ENCODE results near the gene ETNK1. TPM values are rescaled to one million over a fixed set of nuclear protein-coding genes. Genes with fewer than 3 reads are reported as not detected.

The ETNK1 gene
- polyA plus RNA-seq, 5 donors, result 39.6 to 76.8 (median 67.8) TPM

DNA sequence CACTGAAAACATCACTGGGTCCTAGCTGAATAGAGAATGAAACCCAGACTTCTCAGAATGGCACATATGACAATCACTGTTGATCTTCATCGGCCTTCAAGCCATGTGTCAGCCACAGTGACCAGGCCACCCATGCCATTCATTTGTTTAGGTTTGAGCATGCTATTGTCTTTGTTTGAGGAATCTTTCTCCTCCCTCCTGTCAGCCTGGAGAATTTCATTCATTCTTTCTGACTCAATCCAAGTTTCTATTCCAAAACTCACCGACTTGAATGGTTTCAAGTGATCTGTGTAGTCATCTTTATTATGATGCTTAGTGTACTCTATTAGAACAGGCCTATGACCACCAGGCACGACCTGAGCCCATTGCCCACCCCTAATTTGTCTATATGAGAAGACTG is 106.3 kb downstream of the ETNK1 start:
- DNase-seq, result no peak

DNA sequence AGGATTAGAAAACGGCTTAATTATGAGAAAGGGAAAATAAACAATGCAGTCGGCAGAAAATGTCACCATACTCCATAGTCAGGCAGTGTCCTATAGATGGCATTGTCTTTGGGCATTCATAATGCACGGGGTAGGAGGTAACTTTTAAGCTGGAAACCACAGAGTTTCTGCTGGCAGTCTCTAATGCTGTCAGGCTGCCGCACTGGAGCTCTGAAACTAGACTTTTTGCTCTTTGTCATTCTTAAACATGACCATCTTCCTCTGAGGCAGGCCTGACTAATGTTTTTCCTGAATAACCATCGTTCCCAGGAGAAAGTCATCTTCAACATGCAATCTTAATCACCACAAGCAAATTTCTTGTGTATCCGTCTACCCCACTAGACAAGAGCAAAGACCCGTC is 108.8 kb downstream of the ETNK1 start:
- no peak for DNase-seq

DNA sequence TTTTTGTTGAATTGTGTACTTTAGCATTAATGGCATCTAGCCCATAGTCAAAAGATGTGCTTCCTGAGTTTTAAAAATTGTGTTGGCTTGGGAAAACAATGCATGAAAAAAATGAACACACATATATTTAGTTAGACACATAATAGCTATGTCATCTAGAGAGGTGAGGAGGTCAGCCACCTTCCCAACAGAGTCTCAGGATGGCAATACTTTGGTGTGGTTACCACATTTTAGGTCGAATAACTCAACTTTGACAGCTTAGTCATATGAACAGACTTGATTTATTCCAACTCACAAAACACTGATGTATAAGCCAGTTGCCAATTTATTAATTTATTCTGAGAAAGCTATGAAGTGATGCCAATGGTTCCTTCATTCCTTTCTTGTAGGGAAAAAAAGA is 114.0 kb downstream of the ETNK1 start:
- no peak for DNase-seq

Other genes with a start within 250 kb of the ETNK1 start
- 100 to 1,000 TPM in 1 of 5 donors, 10 to 100 TPM in 4; 45.7 to 102 (median 95.3) TPM for gene C2CD5, start 80.6 kb upstream of the ETNK1 start, polyA plus RNA-seq (ENCODE audit: insufficient read depth in 1 of 5, insufficient read length in 5 of 5, low replicate concordance in 1 of 5)